HepG2 (cell line): ENCODE data around the gene TFPI2. TPM values are rescaled to one million over a fixed set of nuclear protein-coding genes. Genes with fewer than 3 reads are reported as not detected.

ENCODE experiments used
- ATAC-seq: fragments of 200-7000 bp; cut with Tn5 transposase; 3 replicates; pipeline ENCODE4 v1.9.1; 2020; ENCODE audit warnings: mild to moderate bottlenecking, moderate library complexity
- BruUV-seq: library from RNA; stranded (reverse); fragments of 400-500 nt; replicated peaks from 2 replicates; lab custom pipeline; 2021; lab: Mats Ljungman, UMichigan
- CTCF ChIA-PET: fragments of 300-600 bp; formaldehyde crosslinking; extraction: SDS; loops from one replicate; lab custom pipeline; 2021; ENCODE audit warnings: low total read pairs, inconsistent platforms, low intra/inter-chr PET ratio; lab: Yijun Ruan, JAX
- POLR2A ChIA-PET: fragments of 350-600 bp; sonication (Branson Sonifier 250); formaldehyde crosslinking; loops from one replicate; lab custom pipeline; 2020; ENCODE audit warnings: antibody characterized with exemption, inconsistent platforms; lab: Yijun Ruan, JAX
- DNase-seq: peaks from one replicate; pipeline ENCODE4 v3.0.0-alpha.2; 2015; ENCODE audit warnings: low spot score
- FAIRE-seq: peaks from 3 replicates; lab custom pipeline; 2011; peaks lifted over from hg19 to GRCh38; lab: Jason Lieb, UNC
- H2AFZ ChIP-seq: one replicate; pipeline ENCODE4 v1.6.1; 2011; ENCODE audit warnings: low read length, inconsistent platforms
- H3K27ac ChIP-seq: fragments of 300-600 bp; 3 replicates; pipeline ENCODE4 v1.8.0; 2011; ENCODE audit warnings: mixed run types, mild to moderate bottlenecking, mixed read lengths, low read length, inconsistent platforms; ENCODE audit not compliant: insufficient read depth; ENCODE audit errors: extremely low read length
- H3K27me3 ChIP-seq, 2 experiments: fragments of 200-600 bp in 1 of 2; 2 replicates in 1 of 2; 3 replicates in 1 of 2; pipeline versions ENCODE4 v1.6.0 to v1.8.0; 2011; ENCODE audit warnings: low read length in 2 of 2, mild to moderate bottlenecking in 2 of 2, moderate library complexity in 2 of 2, inconsistent platforms in 1 of 2; ENCODE audit not compliant: insufficient read depth in 2 of 2, control insufficient read depth in 1 of 2
- H3K36me3 ChIP-seq, 2 experiments: fragments of 200-600 bp in 1 of 2; replicated peaks in 1 of 2; 2 replicates in 1 of 2; 3 replicates in 1 of 2; pipeline versions ENCODE4 v1.5.1 to v1.8.0; 2011; ENCODE audit warnings: low read length in 2 of 2, inconsistent platforms in 1 of 2; ENCODE audit not compliant: insufficient read depth in 2 of 2, control insufficient read depth in 1 of 2
- H3K4me1 ChIP-seq: 2 replicates; pipeline ENCODE4 v1.5.1; 2012; ENCODE audit warnings: low read length, inconsistent platforms; ENCODE audit not compliant: insufficient read depth
- H3K4me2 ChIP-seq: 2 replicates; pipeline ENCODE4 v1.6.0; 2011; ENCODE audit warnings: low read depth, low read length, inconsistent platforms
- H3K4me3 ChIP-seq, 3 experiments: fragments of 200-600 bp in 1 of 3; sonication (generic), shearing (Covaris generic) in 1 of 3; replicated peaks in 1 of 3; 2 replicates each; pipeline ENCODE4 v1.5.1; 2011 to 2016; ENCODE audit warnings: low read length in 3 of 3, inconsistent platforms in 2 of 3, low read depth in 2 of 3, mild to moderate bottlenecking in 2 of 3, control low read depth in 1 of 3, mixed read lengths in 1 of 3; ENCODE audit not compliant: insufficient read depth in 1 of 3
- H3K79me2 ChIP-seq: one replicate; pipeline ENCODE4 v1.6.1; 2011; ENCODE audit warnings: low read length, inconsistent platforms; ENCODE audit not compliant: insufficient read depth
- H3K9ac ChIP-seq: 2 replicates; pipeline ENCODE4 v1.6.0; 2011; ENCODE audit warnings: mild to moderate bottlenecking, low read depth, low read length, inconsistent platforms; ENCODE audit not compliant: insufficient read depth
- H3K9me3 ChIP-seq: 2 replicates; pipeline ENCODE4 v1.5.1; 2012; ENCODE audit warnings: mild to moderate bottlenecking, low read length
- H4K20me1 ChIP-seq: 2 replicates; pipeline ENCODE4 v1.6.0; 2011; ENCODE audit warnings: inconsistent platforms, mild to moderate bottlenecking, low read length, moderate library complexity; ENCODE audit not compliant: insufficient read depth
- AHR ChIP-seq: IDR thresholded peaks from 2 replicates; pipeline ENCODE4 v1.6.1; 2018; ENCODE audit warnings: missing genetic modification reagents, missing compliant biosample characterization
- BRD4 ChIP-seq: sonication (generic); formaldehyde crosslinking; IDR thresholded peaks from 2 replicates; pipeline ENCODE4 v1.4.0; 2020; ENCODE audit warnings: missing genetic modification reagents
- KLF13 ChIP-seq: sonication (generic); formaldehyde crosslinking; IDR thresholded peaks from 2 replicates; pipeline ENCODE4 v1.4.0; 2020; ENCODE audit warnings: mild to moderate bottlenecking, missing genetic modification reagents
- KLF6 ChIP-seq: IDR thresholded peaks from 2 replicates; pipeline ENCODE4 v1.8.0; 2016; ENCODE audit warnings: missing biosample characterization, missing genetic modification reagents
- RFXAP ChIP-seq: sonication (generic); formaldehyde crosslinking; IDR thresholded peaks from 2 replicates; pipeline ENCODE4 v1.4.0; 2020; ENCODE audit warnings: missing genetic modification reagents, borderline replicate concordance
- SMAD3 ChIP-seq: sonication (generic); formaldehyde crosslinking; IDR thresholded peaks from 2 replicates; pipeline ENCODE4 v1.4.0; 2020; ENCODE audit warnings: missing genetic modification reagents
- ZNF577 ChIP-seq: sonication (generic); formaldehyde crosslinking; IDR thresholded peaks from 2 replicates; pipeline ENCODE4 v1.4.0; 2020; ENCODE audit warnings: mild to moderate bottlenecking, low read depth, missing genetic modification reagents, borderline replicate concordance
- ZNF670 ChIP-seq: sonication (generic); formaldehyde crosslinking; IDR thresholded peaks from 2 replicates; pipeline ENCODE4 v1.8.0; 2022; ENCODE audit warnings: mild to moderate bottlenecking, missing genetic modification reagents, borderline replicate concordance
- in situ Hi-C: cut with HindIII; loops from 2 replicates; pipeline ENCODE4 v1.10.0; 2017; ENCODE audit warnings: low pct_unique_long_range_greater_than_20kb; ENCODE audit not compliant: extremely low pct_ligation_motif_present
- intact Hi-C: fragments of 100-400 bp; cut with micrococcal nuclease; formaldehyde crosslinking; loops from one replicate; pipeline ENCODE4 v1.10.0; 2022; ENCODE audit not compliant: unreplicated experiment
- polyA plus RNA-seq, 8 experiments: library from polyadenylated mRNA; depleted of rRNA in 3 of 8; stranded (reverse) in 7 of 8; unstranded in 1 of 8; fragments of >200 nt; fragmentation: Illumina TruSeq in 4 of 8; extraction: Trizol in 4 of 8; gene quantifications; 2 replicates each; pipeline versions ENCODE4 v1.2.1 to v1.2.3, GENCODE V29; 2011 to 2016; ENCODE audit warnings: low read depth in 4 of 8, missing spikeins in 1 of 8, mixed read lengths in 1 of 8; ENCODE audit not compliant: insufficient read depth in 1 of 8
- total RNA-seq, 5 experiments: library from RNA; depleted of rRNA; stranded (reverse); fragments of >200 nt; fragmentation: Illumina TruSeq; extraction: Trizol; gene quantifications; 2 replicates each; pipeline ENCODE4 v1.2.3, GENCODE V29; 2016; ENCODE audit warnings: low read depth in 1 of 5
- TF ChIP-seq, protein P1 (sequence below): sonication (generic); formaldehyde crosslinking; IDR thresholded peaks from 2 replicates; pipeline ENCODE4 v1.8.0; 2022; ENCODE audit warnings: missing genetic modification reagents, mild to moderate bottlenecking, borderline replicate concordance
- TF ChIP-seq, protein P2 (sequence below): sonication (generic); formaldehyde crosslinking; conservative IDR thresholded peaks from 2 replicates; pipeline ENCODE4 v1.8.0; 2022; ENCODE audit warnings: mild to moderate bottlenecking, moderate library complexity, missing genetic modification reagents

The TFPI2 gene
- total and polyA plus RNA-seq, 2 of the 13 experiments (the other 11 are each of a cell fraction or from before 2014, with no cell fraction given) = 0.16 to 0.22 TPM

GRCh38 chr7:93879356-93879755, 11.2 kb downstream of the TFPI2 start:
- Histone ChIP-seq H3K4me1 (no peaks in the 10 kb centered on the region), H3K4me2 (no peak overlapping the region), H3K9me3 (no peaks in the 10 kb centered on the region), H3K4me3 (no peak overlapping the region)
- POLR2A ChIA-PET = no interaction called here
- TF ChIP-seq ZNF577 (CRISPR knock-in tag) (no peak), ZNF670 (CRISPR knock-in tag) (no peak), SMAD3 (CRISPR knock-in tag) (no peak), KLF13 (CRISPR knock-in tag) (no peak), KLF6 (no peak), RFXAP (CRISPR knock-in tag) (no peak), BRD4 (no peak), AHR (CRISPR knock-in tag) (no peak)
- TF ChIP-seq, protein P1, sequence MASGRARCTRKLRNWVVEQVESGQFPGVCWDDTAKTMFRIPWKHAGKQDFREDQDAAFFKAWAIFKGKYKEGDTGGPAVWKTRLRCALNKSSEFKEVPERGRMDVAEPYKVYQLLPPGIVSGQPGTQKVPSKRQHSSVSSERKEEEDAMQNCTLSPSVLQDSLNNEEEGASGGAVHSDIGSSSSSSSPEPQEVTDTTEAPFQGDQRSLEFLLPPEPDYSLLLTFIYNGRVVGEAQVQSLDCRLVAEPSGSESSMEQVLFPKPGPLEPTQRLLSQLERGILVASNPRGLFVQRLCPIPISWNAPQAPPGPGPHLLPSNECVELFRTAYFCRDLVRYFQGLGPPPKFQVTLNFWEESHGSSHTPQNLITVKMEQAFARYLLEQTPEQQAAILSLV (CRISPR knock-in tag) = no peak
- TF ChIP-seq, protein P2, sequence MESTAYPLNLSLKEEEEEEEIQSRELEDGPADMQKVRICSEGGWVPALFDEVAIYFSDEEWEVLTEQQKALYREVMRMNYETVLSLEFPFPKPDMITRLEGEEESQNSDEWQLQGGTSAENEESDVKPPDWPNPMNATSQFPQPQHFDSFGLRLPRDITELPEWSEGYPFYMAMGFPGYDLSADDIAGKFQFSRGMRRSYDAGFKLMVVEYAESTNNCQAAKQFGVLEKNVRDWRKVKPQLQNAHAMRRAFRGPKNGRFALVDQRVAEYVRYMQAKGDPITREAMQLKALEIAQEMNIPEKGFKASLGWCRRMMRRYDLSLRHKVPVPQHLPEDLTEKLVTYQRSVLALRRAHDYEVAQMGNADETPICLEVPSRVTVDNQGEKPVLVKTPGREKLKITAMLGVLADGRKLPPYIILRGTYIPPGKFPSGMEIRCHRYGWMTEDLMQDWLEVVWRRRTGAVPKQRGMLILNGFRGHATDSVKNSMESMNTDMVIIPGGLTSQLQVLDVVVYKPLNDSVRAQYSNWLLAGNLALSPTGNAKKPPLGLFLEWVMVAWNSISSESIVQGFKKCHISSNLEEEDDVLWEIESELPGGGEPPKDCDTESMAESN (CRISPR knock-in tag) = no peak
- TF ChIP-seq, all 625 proteins: peak for 0
- H2AFZ ChIP-seq = no peak overlapping the region
- BruUV-seq = no TSS peak
- DNase-seq = no peak
- H4K20me1 ChIP-seq = no peaks in the 10 kb centered on the region
- no peak for FAIRE-seq
- no peak for ATAC-seq
- CTCF ChIA-PET = no interaction called here
- intact Hi-C loops = no loop called here
- no peaks in the 10 kb centered on the region for H3K27me3 ChIP-seq
- no peak overlapping the region for H3K27ac ChIP-seq
- H3K9ac ChIP-seq = no peak overlapping the region
- in situ Hi-C loops = no loop called here
- no peaks in the 10 kb centered on the region for H3K79me2 ChIP-seq
- H3K36me3 ChIP-seq = no peaks in the 10 kb centered on the region
